Activated naive CD4-positive, alpha-beta T cell treated with anti-CD3 and anti-CD28 coated beads for 36 hours (primary cell): ENCODE data around the gene IGF2BP3. TPM values are rescaled to one million over a fixed set of nuclear protein-coding genes. Genes with fewer than 3 reads are reported as not detected.

Experiments used
- CTCF ChIA-PET: fragments of 350-600 bp; sonication (Branson Sonifier 250); formaldehyde crosslinking; loops from one replicate; lab custom pipeline; 2021; ENCODE audit warnings: antibody characterized with exemption; lab: Charles Lee
- DNase-seq: peaks from one replicate; pipeline ENCODE4 v3.0.0-alpha.2; 2020
- H3K27ac Mint-ChIP-seq: one replicate; pipeline ENCODE4 v1.8.0; 2021; ENCODE audit warnings: mild to moderate bottlenecking, mixed read lengths
- H3K27me3 Mint-ChIP-seq: one replicate; pipeline ENCODE4 v1.8.0; 2021; ENCODE audit warnings: low read depth, mixed read lengths
- H3K36me3 Mint-ChIP-seq: one replicate; pipeline ENCODE4 v1.8.0; 2021; ENCODE audit warnings: low read depth, mixed read lengths
- H3K4me1 Mint-ChIP-seq: one replicate; pipeline ENCODE4 v1.8.0; 2021; ENCODE audit warnings: low read depth, mixed read lengths
- H3K4me3 Mint-ChIP-seq: one replicate; pipeline ENCODE4 v1.8.0; 2021; ENCODE audit warnings: mild to moderate bottlenecking, moderate library complexity, mixed read lengths
- H3K9me3 Mint-ChIP-seq: one replicate; pipeline ENCODE4 v1.8.0; 2021; ENCODE audit warnings: mixed read lengths
- intact Hi-C: fragments of 100-400 bp; cut with micrococcal nuclease; formaldehyde crosslinking; loops from one replicate; pipeline ENCODE4 v1.15.1; 2023
- total RNA-seq, 2 experiments: library from RNA; stranded (reverse); gene quantifications; one replicate each; pipeline ENCODE4 v1.2.3, GENCODE V29; 2021

The IGF2BP3 gene
- total RNA-seq, 2 experiments from 2014 or later: 0.29 to 0.54 TPM

DNA sequence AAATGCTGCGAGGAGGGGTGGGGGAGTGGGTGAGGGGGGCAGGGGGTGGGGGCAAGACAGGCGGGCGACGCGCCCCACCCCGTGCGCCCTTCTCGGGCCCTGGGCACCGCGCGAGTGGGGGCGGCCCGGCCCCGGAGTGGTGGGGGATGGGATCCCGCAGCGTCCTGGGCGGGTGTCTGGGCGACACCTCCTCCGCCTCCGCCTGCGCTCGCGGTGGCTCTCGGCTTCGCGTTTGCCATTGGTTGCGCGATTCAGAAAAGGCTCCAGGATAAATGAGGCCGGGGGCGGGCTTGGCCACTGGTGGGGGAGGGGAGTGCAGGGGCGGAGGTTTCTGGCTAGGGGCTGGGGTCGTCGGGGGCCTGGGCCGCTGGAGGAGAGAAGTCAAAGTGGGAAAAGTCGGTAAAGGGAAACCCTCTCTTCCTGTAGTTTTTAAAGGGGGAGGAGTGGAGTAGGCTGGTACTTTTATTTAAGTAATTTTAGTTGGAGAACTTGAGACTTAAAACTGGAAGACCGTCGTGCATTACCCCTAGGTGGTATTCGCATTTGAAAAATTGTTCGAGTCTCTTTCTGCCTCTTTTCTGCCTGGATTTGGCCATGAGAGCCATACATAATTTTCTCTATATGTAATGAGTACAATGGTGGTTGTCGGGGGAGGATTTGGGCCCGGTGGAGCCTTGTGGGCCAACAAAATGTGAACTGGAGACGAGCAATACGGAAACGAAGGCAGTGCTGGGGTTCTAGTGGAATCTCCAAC, 992 bp upstream of the IGF2BP3 start:
- intact Hi-C loops: loop anchor here (5.0 to 10.0 kb wide), 3 partner anchors 126 to 456 kb away; partner anchors contain the start of genes CCDC126, HYCC1 and KLHL7
- Mint-ChIP-seq H3K4me1 (peaks cover 31% of the 10 kb centered on the region), H3K4me3 (peak overlapping the region; percentile 78), H3K27me3 (peaks cover 61% of the 10 kb centered on the region), H3K27ac (no peak overlapping the region), H3K36me3 (no peaks in the 10 kb centered on the region), H3K9me3 (no peaks in the 10 kb centered on the region)
- peak; percentile 51 for DNase-seq
- CTCF ChIA-PET: no interaction called here

DNA sequence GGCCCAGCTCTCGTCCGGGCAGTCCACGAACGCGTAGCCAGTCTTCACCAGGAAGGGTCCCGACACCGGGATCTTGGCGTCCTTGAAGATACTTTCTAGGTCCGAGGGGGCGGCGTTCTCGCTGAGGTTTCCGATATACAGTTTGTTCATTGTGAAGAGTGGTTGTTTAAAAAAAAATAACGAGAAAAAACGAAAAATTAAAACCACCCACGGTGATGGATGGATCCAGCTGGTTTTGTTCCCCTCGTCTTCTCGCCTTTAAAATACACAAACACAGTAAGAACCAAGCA, 385 bp downstream of the IGF2BP3 start:
- CTCF ChIA-PET: interaction anchor here (0.5 to 1.0 kb wide), 4 partner anchors 84 to 313 kb away, joined by 3 read pairs; no protein-coding TSS in a partner anchor
- peaks cover 68% of the 10 kb centered on the region for H3K27me3 Mint-ChIP-seq
- intact Hi-C loops: loop anchor here (1.0 to 10.0 kb wide), 4 partner anchors 97 to 455 kb away; partner anchors contain the start of genes CCDC126, HYCC1 and KLHL7
- no peaks in the 10 kb centered on the region for H3K9me3 Mint-ChIP-seq
- peaks cover 31% of the 10 kb centered on the region for H3K4me1 Mint-ChIP-seq
- H3K27ac Mint-ChIP-seq: no peak overlapping the region
- no peak for DNase-seq
- no peaks in the 10 kb centered on the region for H3K36me3 Mint-ChIP-seq
- peak overlapping the region; percentile 78 for H3K4me3 Mint-ChIP-seq

DNA sequence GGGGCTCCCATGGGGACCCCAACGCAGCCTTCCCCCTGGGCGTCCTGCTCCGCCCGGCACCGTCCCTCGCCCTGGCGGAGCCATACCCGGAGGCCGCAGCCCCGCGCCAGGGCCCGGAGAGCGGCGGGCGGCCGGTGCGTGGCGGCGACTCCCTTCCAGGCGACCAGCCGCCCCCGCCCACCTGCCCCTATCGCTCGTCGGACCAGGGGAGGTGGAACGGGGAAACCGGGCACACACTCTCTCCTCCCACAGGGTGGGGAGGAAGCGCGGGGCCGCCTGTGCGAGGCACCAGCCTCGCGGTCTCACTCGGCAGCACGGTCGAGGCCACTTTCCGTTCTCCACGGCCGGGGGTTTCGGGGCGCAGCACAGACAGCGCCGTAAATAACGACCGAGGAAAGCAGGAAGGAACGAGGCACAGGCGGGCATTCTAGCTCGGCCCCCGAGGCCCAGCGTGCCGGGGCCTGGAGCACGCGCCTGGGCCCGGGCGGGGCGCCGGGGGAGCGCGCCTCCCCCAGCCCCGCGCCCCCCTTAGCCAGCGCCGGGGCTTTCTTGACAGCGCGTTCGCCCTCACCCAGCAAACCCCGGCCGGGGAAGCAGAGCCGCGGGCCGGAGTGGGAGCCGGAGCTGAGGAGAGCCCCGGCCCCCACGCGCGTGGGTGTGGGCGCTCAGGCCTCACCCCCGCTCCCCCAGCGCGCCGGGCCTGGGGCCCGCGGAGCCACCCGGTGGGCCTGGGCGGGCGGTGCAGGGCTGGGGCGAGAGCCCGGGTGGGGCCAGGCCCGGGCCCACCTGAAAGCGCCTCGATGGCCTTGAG, 936 bp downstream of the IGF2BP3 start:
- DNase-seq: peak; percentile 45
- intact Hi-C loops: no loop called here
- CTCF ChIA-PET: interaction anchor here (0.5 to 2.1 kb wide), 4 partner anchors 83 to 205 kb away, joined by 3 to 7 read pairs (median 3); no protein-coding TSS in a partner anchor
- Mint-ChIP-seq H3K27ac (no peak overlapping the region), H3K9me3 (no peaks in the 10 kb centered on the region), H3K36me3 (no peaks in the 10 kb centered on the region), H3K4me3 (peak overlapping the region; percentile 71), H3K27me3 (peaks cover 65% of the 10 kb centered on the region), H3K4me1 (peaks cover 25% of the 10 kb centered on the region)

DNA sequence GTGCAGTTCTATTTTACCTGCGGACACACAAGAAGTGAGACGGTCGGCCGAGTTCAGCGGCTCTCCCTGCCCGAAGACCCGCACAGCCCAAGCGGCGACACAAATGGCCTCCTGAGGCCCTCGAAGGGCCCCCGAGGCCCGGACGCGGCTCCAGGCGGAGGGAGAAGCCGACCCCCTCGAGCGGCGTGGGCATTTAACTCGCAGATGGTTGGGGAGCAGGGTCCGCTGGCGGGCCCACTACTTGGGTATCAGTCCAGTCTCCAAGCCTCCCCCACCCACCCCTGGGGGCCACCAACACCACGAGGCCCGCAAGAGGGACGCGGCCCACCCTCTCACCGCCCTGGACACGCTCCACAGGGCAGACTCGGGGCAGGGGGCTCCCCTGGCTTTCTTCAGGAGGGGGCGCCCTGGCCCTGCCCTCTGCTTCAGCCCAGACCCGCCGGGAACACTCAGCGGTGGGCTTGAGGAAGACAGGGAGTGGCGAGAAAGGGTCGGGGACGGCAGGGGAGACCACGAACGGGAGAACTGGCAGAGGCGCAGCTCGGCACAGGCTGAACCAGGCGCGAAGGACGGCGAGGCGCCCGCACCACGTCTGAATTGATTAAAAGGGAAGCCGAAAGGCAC, 1.7 kb downstream of the IGF2BP3 start:
- H3K36me3 Mint-ChIP-seq: no peaks in the 10 kb centered on the region
- peak; percentile 11 for DNase-seq
- intact Hi-C loops: loop anchor here (1.0 kb wide), 2 partner anchors 111 to 195 kb away; no protein-coding TSS in a partner anchor
- CTCF ChIA-PET: interaction anchor here (0.8 to 2.1 kb wide), 4 partner anchors 23 to 195 kb away, joined by 3 to 7 read pairs (median 5); no protein-coding TSS in a partner anchor
- H3K4me1 Mint-ChIP-seq: peaks cover 24% of the 10 kb centered on the region
- no peak overlapping the region for H3K27ac Mint-ChIP-seq
- H3K4me3 Mint-ChIP-seq: peak overlapping the region; percentile 63
- H3K9me3 Mint-ChIP-seq: no peaks in the 10 kb centered on the region
- peaks cover 67% of the 10 kb centered on the region for H3K27me3 Mint-ChIP-seq

DNA sequence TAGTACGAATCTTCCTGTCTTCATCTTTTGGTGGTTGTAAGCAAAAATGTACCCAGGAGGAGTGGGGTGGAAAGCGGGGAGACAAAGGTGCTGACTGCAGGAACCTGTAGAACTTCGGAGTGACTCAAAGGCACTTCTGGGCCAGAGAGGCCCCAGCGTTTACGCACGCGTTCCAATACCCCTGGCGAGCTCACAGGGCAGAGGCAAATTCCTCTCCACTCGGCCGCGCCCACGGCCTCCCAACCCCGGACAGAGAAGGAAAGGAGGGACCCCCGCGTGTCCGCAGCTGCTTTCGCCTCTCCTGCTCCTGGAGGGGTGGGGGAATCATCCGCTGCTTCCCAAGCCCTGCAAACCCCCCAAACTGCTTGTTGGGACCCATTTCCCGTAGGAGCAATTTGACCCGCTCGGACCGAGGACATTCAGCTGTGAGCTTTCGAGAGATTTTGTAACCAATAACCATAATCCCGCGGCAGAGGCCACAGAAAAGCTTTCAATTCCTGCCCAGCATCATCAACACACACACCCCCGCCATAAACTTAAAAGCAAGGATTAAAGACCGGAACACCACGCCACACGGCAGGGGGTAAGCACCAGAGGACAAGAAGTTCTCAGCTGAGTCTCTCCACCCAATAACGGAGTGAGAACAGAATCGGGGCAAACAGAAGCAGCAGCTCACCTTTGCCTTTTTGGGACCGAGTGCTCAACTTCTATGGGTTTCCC, 2.3 kb downstream of the IGF2BP3 start:
- Mint-ChIP-seq H3K27ac (no peak overlapping the region), H3K4me3 (peak overlapping the region; percentile 63), H3K9me3 (no peaks in the 10 kb centered on the region), H3K27me3 (peaks cover 68% of the 10 kb centered on the region), H3K36me3 (no peaks in the 10 kb centered on the region), H3K4me1 (peaks cover 26% of the 10 kb centered on the region)
- intact Hi-C loops: loop anchor here (1.0 kb wide), 3 partner anchors 8 to 195 kb away; no protein-coding TSS in a partner anchor
- CTCF ChIA-PET: interaction anchor here (0.8 to 2.1 kb wide), 5 partner anchors 22 to 195 kb away, joined by 3 to 7 read pairs (median 5); no protein-coding TSS in a partner anchor
- DNase-seq: peak; percentile 45

DNA sequence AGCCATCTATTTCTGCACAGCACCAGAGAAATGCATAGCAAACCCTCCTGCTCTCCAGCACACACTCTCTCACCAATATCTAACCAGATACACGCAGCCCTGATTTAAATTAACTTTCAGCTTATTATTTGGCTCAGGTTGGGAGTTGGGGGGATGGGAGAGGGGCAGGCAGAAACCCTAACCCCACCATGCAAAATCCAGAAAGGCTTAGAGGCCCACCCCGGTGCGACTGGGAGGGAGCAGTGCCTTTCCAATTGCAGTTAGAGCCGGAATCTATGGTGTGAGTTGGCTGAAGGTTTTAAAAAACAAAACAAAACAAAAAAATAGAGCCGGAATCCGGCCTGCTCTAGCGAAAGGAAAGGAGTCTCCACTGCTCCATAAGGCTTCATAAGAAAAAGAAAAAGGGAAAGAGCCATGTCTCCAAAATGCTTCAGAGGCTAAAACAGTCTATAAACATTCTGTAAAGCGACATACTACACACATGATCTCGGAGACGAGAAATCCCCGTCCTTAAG, 2.9 kb downstream of the IGF2BP3 start:
- Mint-ChIP-seq H3K36me3 (no peaks in the 10 kb centered on the region), H3K4me1 (peaks cover 27% of the 10 kb centered on the region), H3K9me3 (no peaks in the 10 kb centered on the region), H3K27me3 (peaks cover 69% of the 10 kb centered on the region), H3K27ac (no peak overlapping the region), H3K4me3 (peak overlapping the region; percentile 63)
- DNase-seq: no peak
- intact Hi-C loops: loop anchor here (1.0 kb wide), 1 partner anchor 9 kb away; no protein-coding TSS in a partner anchor
- CTCF ChIA-PET: interaction anchor here (0.8 to 2.1 kb wide), 7 partner anchors 22 to 194 kb away, joined by 3 to 7 read pairs (median 5); no protein-coding TSS in a partner anchor

DNA sequence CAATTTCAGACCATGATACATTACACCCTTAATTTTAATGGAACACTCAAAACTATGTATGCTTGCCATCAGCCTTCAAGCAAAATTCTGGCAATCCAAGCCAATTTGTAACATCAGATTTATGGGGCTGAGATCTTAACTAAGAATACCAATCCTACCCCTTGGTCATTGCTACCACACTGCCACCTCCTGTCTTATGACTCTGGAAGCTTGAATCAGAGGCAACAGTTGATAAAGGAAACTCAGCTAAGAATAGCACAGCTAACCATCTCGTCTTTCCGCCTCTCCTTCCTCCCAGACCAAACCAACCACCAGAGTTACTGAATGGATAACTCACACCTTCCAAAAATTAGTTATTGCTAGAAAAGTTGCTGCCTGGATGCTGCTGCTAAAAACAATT, 7.4 kb downstream of the IGF2BP3 start:
- H3K27ac Mint-ChIP-seq: no peak overlapping the region
- H3K27me3 Mint-ChIP-seq: peaks cover 64% of the 10 kb centered on the region
- no peaks in the 10 kb centered on the region for H3K9me3 Mint-ChIP-seq
- intact Hi-C loops: loop anchor here (1.0 kb wide), 3 partner anchors 106 to 190 kb away; no protein-coding TSS in a partner anchor
- CTCF ChIA-PET: interaction anchor here (0.5 to 4.0 kb wide), 17 partner anchors 9 to 199 kb away, joined by 3 to 50 read pairs (median 4); no protein-coding TSS in a partner anchor
- H3K4me3 Mint-ChIP-seq: no peak overlapping the region
- peaks cover 5% of the 10 kb centered on the region for H3K4me1 Mint-ChIP-seq
- DNase-seq: peak; percentile 56
- H3K36me3 Mint-ChIP-seq: no peaks in the 10 kb centered on the region

DNA sequence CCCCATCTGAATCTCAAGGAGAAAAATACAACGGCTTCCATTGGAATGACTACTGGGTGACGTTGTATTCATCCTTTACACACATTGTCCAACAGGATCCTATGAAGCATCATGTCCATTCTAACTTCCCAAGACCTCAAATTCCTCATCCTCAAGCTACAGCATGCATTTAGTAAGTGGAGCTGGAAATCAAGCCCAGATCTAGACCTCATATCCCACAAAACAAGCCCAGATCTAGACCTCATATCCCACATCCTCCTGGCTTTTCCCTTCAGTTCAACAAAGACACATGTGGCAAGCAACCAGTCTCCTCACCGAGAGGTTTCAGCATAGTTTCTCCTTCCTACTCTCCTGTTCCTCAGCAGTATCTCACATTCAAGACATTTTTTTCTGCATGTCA, 12.2 kb downstream of the IGF2BP3 start:
- H3K27me3 Mint-ChIP-seq: peaks cover 56% of the 10 kb centered on the region
- H3K4me1 Mint-ChIP-seq: peaks cover 1% of the 10 kb centered on the region
- H3K4me3 Mint-ChIP-seq: no peak overlapping the region
- no peaks in the 10 kb centered on the region for H3K9me3 Mint-ChIP-seq
- no peaks in the 10 kb centered on the region for H3K36me3 Mint-ChIP-seq
- DNase-seq: no peak
- intact Hi-C loops: no loop called here
- no peak overlapping the region for H3K27ac Mint-ChIP-seq
- CTCF ChIA-PET: interaction anchor here (2.8 kb wide), 1 partner anchor 100 kb away, joined by 7 read pairs; no protein-coding TSS in a partner anchor

DNA sequence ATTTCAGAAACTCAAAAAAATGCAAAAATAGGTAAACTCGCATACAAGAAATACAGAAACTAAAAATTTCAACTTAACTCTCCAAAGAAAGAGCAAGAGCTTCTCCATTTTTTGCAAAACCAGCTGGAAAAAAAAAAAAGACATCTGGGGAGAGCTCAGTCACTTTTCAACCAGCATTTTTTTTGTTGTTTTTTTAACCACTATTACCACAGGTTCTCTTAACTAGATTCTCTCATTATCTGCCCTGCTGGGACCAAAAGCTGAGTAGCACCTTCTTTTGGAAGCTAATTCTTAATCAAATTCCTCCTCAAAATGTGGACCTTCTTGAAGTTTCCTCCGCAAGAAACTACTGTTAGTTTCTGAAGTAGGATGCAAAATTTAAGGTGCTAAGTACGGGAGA, 14.2 kb downstream of the IGF2BP3 start:
- intact Hi-C loops: no loop called here
- no peak for DNase-seq
- H3K36me3 Mint-ChIP-seq: no peaks in the 10 kb centered on the region
- no peaks in the 10 kb centered on the region for H3K9me3 Mint-ChIP-seq
- CTCF ChIA-PET: interaction anchor here (1.7 to 1.8 kb wide), 2 partner anchors 34 to 179 kb away, joined by 5 to 7 read pairs; no protein-coding TSS in a partner anchor
- H3K4me3 Mint-ChIP-seq: no peak overlapping the region
- H3K27ac Mint-ChIP-seq: no peak overlapping the region
- H3K27me3 Mint-ChIP-seq: peaks cover 46% of the 10 kb centered on the region
- H3K4me1 Mint-ChIP-seq: no peaks in the 10 kb centered on the region

DNA sequence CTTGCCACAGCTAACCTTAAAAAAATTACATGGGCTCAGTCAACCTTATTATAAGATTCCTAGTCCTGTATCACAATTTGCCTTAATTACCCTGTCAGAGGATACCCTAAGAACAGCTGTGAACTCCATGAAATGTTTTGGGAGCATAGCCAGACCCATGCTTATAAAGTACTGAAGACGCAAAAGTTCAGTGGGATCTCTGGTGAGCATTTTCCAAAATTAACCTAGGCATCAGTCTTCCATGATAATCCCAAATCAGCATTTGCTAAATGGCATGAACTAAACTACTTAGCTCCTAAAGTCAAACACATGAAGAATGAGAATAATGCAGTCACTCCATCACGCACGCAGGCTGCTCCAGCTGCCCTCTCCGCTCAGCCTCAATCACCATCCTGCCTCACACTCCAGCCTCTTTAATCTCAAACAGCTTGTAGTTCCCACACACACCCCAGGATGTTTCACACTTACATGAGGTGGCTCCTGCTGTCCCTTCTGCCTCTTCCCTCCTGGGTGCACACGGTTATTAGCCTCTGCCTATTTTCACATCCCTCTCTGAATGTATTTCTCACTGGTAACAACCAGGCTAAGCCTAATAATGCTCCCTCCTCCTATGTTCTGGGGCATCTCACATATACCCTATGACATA, 15.3 kb downstream of the IGF2BP3 start:
- Mint-ChIP-seq H3K27ac (no peak overlapping the region), H3K36me3 (no peaks in the 10 kb centered on the region), H3K4me1 (no peaks in the 10 kb centered on the region), H3K9me3 (no peaks in the 10 kb centered on the region), H3K4me3 (no peak overlapping the region), H3K27me3 (peaks cover 42% of the 10 kb centered on the region)
- intact Hi-C loops: no loop called here
- CTCF ChIA-PET: interaction anchor here (1.7 to 1.8 kb wide), 2 partner anchors 35 to 178 kb away, joined by 5 to 7 read pairs; no protein-coding TSS in a partner anchor
- no peak for DNase-seq
